Measurements from ENCODE around the gene FLVCR1.
"Not testable (repeated sequence)": the region's sequence is repeated elsewhere in the genome, so short reads cannot be mapped to it uniquely, and the experiment has no call there.

FLVCR1 gene

DNA sequence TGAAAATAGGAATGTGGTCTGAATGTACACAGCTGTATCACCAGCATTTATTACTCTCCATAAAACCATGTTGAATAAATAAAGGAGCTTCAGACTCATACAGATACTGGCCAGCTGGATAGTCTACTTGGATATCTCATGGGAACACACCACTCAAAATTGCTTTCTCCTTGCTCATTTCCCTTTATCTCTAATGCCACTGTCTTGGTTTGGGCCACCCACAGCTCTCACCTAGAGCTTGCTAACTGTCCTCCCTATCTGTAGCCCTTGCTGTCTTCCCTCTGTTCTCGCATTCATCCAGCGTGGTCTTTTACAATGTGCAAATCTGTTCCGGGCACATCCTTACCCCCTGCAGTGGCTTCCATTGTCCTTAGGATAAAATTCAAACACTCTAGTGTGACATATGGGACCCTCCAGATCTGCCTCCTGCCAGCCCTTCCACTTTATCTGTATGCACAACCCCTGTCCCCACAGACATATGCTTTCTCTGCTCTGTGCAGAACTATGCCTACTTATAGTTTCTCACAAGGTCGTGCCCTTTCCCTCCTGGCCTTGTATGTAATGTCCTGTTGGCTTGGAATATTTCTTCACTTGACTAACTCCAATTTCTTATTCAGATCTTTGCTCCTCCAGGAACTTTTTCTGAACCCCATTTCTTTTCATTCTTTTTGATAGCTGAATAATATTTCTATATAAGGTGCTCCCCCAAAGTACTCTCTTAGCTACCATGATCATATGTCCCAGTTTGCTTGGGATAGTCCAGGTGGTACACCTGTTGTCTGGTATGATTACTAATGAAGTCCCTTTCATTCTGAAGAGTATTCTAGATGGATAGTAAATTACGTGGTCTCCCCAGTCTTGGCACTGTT, 2.9 kb downstream of the FLVCR1 start:
- no peak for DNase-seq (ENCODE audit: low read depth in 3 of 3, low spot score in 1 of 3)

DNA sequence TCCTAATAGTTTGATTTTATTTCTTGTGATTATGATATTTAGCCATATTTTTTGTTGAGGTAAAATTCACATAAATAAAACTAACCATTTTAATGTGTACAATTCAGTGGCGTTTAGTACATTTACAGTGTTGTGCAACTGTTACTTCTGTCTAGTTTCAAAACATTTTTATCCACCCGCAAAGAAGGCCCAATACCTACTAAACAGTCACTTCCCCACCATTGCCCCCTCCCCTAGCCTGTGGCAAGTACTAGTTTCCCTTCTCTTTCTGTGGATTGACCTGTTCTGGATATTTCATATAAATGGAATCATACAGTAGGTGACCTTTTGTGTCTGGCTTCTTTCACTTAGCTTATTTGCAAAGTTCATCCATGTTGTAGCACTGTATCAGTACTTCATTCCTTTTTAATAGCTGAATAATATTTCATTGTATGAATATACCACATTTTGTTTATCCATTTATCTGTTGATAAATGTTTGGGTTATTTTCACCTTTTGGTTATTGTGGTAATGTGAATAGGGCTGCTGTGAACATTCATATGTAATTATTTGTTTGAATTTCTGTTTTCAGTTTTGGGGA, 4.1 kb downstream of the FLVCR1 start:
- no peak for DNase-seq (ENCODE audit: low read depth in 3 of 3, low spot score in 1 of 3)

DNA sequence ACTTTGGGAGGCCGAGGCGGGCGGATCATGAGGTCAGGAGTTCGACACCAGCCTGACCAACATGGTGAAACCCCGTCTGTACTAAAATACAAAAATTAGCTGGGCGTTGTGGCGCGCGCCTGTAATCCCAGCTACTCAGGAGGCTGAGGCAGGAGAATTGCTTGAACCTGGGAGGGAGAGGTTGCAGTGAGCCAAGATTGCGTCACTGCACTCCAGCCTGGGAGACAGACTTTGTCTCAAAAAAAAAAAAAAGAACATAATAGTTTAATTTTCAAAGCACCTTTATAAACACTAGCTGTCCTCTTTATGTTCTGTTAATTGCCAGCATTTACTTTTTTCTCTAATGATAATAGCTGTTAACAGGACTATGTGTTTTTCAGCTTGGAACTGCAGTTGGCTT, 5.3 kb downstream of the FLVCR1 start:
- not testable (repeated sequence) for DNase-seq (ENCODE audit: low read depth in 3 of 3, low spot score in 1 of 3)

GRCh38 chr1:212864201-212864600, 6.1 kb downstream of the FLVCR1 start:
- no peak for DNase-seq (ENCODE audit: low read depth in 3 of 3, low spot score in 1 of 3)

GRCh38 chr1:212867192-212867591, 9.1 kb downstream of the FLVCR1 start:
- DNase-seq (ENCODE audit: low read depth in 3 of 3, low spot score in 1 of 3): no peak

DNA sequence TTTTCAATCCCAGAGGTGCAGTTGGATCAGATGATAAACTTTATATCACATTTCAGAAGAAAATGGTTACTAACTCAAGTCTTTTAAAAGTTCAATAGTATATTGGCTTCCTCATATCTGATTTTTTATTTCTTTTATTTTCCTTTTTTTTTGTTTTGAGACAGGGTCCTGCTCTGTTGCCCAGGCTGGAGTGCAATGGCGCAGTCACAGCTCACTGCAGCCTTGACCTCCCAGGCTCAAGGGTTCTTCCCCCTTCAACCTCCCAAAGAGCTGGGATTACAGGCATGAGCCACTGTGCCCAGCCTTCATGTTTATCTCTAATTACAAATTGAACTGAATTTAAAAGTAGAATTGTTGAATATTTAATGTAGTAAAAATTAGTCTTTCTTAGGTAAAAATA, 13.9 kb downstream of the FLVCR1 start:
- DNase-seq (ENCODE audit: low read depth in 3 of 3, low spot score in 1 of 3): no peak

DNA sequence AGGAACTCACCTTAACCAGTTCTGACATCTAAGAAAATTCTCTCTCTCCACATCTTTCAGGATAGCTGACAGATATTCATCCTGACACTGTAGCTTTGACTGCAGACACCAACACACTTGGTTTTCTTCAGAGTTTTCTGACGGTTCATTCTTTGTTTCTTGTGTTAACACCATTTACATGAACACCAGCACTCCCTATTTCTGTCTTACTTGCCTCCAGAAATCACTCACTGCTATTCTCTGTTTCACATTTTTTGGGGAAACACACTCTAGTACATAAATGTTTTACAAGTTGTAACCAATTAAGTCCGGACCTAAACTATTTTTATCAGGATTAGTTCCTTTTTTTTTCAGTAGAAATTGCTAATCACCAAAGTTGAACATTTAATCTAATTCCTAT, 15.4 kb downstream of the FLVCR1 start:
- no peak for DNase-seq (ENCODE audit: low read depth in 3 of 3, low spot score in 1 of 3)

DNA sequence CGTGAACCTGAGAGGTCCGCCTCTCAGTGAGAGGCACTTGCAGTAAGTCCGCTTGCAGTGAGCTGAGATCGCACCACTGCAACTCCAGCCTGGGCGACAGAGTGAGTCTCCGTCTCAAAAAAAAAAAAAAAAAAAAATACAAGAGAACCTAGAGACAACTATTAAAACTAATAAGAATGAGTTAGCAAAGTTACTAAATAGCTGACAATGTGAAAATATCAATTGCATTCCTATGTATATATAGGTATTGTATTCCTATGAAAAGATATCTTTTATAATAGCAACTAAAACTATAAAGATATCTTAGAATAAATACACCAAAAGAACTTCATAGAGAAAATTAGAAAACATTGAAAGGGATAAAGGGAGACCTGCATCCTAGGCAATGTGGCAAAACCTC, 20.3 kb downstream of the FLVCR1 start:
- DNase-seq (ENCODE audit: low read depth in 3 of 3, low spot score in 1 of 3): no peak

GRCh38 chr1:212879947-212880690, 22.0 kb downstream of the FLVCR1 start:
- no peak for DNase-seq (ENCODE audit: low read depth in 3 of 3, low spot score in 1 of 3)

DNA sequence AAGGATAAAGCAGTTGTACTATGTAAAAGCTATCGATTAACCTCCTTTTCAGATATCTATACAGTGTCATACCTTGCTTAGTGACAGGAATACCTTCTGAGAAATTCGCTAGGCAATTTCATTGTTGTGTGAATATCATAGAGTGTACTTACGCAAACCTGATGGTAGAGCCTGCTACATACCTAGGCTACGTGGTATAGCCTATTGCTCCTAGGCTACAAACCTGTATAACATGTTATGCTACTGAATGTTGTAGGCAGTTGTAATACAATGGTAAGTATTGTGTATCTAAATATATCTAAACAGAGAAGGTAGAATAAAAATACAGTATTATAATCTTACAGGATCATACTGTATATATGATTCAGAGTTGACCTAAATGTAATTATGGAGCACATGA, 26.5 kb downstream of the FLVCR1 start:
- no peak for DNase-seq (ENCODE audit: low read depth in 3 of 3, low spot score in 1 of 3)

DNA sequence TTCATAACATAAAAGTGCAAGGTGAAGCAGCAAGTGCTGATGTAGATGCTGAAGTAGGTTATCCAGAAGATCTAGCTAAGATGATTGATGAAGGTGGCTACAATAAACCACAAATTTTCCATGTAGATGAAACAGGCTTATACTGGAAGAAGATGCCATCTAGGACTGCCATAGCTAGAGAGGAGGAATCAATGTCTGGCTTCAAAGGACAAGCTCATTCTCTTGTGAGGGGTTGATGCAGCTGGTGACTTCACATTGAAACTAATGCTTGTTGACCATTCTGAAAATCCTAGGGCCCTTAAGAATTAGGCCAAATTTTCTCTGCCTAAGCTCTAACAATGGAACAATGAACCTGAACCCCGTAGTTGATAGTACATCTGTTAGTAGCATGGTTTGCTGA, 34.0 kb downstream of the FLVCR1 start:
- no peak for DNase-seq (ENCODE audit: low read depth in 3 of 3, low spot score in 1 of 3)

- no peak for DNase-seq (ENCODE audit: low read depth in 3 of 3, low spot score in 1 of 3)
Observed at GRCh38 chr1:212899845-212900244, 41.8 kb downstream of the FLVCR1 start.

DNA sequence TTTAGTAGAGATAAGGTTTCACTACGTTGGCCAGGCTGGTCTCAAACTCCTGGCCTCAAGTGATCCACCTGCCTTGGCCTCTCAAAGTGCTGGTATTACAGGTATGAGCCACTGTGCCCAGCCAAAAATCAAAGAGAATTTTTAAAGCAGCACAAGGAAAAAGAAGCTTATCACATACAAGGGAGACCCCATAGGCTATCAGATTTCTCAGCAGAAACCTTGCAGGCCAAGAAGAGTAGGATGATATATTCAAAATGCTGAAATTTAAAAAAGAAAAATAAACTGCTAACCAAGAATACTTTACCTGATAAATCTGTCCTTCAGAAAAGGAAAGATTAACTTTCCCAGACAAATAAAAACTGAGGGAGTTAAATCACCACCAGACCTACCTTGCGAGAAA, 43.2 kb downstream of the FLVCR1 start:
- DNase-seq (ENCODE audit: low read depth in 3 of 3, low spot score in 1 of 3): no peak

DNA sequence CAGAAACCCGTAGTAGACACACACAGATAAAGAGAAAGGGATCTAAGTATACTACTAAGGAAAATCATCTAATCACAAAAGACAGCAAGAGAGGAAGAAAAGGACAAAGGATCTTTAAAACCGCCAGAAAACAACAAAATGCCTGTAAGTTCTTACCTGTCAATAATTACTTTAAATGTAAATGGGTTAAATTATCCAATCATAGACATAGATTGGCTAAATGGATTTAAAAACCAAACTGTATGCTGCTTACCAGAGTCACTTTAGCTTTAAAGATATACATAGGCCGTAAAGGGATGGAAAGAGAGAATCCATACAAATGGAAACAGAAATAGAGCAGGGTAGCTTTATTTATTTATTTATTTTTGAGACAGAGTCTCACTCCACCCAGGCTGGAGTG, 44.0 kb downstream of the FLVCR1 start:
- no peak for DNase-seq (ENCODE audit: low read depth in 3 of 3, low spot score in 1 of 3)

GRCh38 chr1:212903664-212904063, 45.6 kb downstream of the FLVCR1 start:
- DNase-seq (ENCODE audit: low read depth in 3 of 3, low spot score in 1 of 3): no peak

DNA sequence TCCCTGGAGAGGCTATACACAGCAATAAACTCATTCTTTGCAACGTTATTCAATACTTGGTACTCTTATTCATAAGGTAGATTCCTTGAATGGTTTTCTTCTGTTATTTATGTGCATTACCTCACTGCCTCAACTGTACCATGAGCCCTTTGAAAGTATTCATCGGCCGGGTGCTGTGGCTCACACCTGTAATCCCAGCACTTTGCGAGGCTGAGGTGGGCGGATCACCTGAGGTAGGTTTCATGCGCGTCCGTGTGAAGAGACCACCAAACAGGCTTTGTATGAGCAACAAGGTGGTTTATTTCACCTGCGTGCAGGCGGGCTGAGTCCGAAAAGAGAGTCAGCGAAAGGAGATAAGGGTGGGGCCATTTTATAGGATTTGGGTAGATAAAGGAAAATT, 50.0 kb downstream of the FLVCR1 start:
- DNase-seq (ENCODE audit: low read depth in 3 of 3, low spot score in 1 of 3): not testable (repeated sequence)

- no peak for DNase-seq (ENCODE audit: low read depth in 3 of 3, low spot score in 1 of 3)
Observed at GRCh38 chr1:212908971-212909370, 50.9 kb downstream of the FLVCR1 start.

GRCh38 chr1:212909652-212910063, 51.6 kb downstream of the FLVCR1 start:
- DNase-seq (ENCODE audit: low read depth in 3 of 3, low spot score in 1 of 3): no peak

GRCh38 chr1:212910213-212910612, 52.1 kb downstream of the FLVCR1 start:
- DNase-seq (ENCODE audit: low read depth in 3 of 3, low spot score in 1 of 3): not testable (repeated sequence)

GRCh38 chr1:212913638-212914037, 55.6 kb downstream of the FLVCR1 start:
- not testable (repeated sequence) for DNase-seq (ENCODE audit: low read depth in 3 of 3, low spot score in 1 of 3)

DNA sequence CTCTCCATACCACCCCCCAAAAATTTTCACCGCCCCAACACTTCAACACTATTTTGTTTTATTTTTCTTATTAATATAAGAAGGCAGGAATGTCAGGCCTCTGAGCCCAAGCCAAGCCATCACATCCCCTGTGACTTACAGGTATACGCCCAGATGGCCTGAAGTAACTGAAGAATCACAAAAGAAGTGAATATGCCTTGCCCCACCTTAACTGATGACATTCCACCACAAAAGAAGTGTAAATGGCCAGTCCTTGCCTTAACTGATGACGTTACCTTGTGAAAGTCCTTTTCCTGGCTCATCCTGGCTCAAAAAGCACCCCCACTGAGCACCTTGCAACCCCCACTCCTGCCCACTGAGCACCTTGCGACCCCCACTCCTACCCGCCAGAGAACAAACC, 56.0 kb downstream of the FLVCR1 start:
- not testable (repeated sequence) for DNase-seq (ENCODE audit: low read depth in 3 of 3, low spot score in 1 of 3)

GRCh38 chr1:212914789-212915188, 56.7 kb downstream of the FLVCR1 start:
- no peak for DNase-seq (ENCODE audit: low read depth in 3 of 3, low spot score in 1 of 3)
